OCI-LY7 (cell line): Measurements from ENCODE around the gene AMOTL1.

ENCODE experiments used
- EZH2phosphoT487 ChIP-seq: fragments of 200-600 bp; sonication (generic); IDR thresholded peaks from 2 replicates; pipeline ENCODE4 v1.6.1; 2018; ENCODE audit warnings: low read depth, borderline replicate concordance, mild to moderate bottlenecking, mixed run types, antibody characterized with exemption, low read length, moderate library complexity, mixed read lengths
- TF ChIP-seq, protein P1 (sequence below): fragments of 200-600 bp; sonication (generic); conservative IDR thresholded peaks from 2 replicates; pipeline ENCODE4 v1.5.1; 2014; ENCODE audit warnings: mild to moderate bottlenecking, antibody characterized with exemption, low read length, moderate library complexity, mixed read lengths

DNA sequence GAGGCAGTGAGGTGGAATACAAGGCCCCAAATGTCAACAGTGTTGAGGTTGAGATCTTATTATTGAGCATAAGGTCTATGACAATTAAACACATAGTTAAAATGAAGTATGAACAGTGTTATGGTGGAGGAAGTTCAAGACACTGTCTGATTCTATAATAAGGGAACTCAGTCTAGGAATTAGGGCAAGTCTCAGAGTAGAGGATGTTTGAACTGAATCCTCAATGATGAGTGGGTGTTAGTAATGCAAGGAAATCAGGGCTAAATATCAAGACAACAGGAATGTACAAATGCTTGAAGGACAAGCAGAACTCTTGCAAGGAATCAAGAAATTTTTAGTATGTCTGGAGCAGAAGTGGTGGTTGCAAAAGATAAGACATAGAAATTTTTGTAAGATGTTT is 152.2 kb downstream of the AMOTL1 start:
- TF ChIP-seq, protein P1, sequence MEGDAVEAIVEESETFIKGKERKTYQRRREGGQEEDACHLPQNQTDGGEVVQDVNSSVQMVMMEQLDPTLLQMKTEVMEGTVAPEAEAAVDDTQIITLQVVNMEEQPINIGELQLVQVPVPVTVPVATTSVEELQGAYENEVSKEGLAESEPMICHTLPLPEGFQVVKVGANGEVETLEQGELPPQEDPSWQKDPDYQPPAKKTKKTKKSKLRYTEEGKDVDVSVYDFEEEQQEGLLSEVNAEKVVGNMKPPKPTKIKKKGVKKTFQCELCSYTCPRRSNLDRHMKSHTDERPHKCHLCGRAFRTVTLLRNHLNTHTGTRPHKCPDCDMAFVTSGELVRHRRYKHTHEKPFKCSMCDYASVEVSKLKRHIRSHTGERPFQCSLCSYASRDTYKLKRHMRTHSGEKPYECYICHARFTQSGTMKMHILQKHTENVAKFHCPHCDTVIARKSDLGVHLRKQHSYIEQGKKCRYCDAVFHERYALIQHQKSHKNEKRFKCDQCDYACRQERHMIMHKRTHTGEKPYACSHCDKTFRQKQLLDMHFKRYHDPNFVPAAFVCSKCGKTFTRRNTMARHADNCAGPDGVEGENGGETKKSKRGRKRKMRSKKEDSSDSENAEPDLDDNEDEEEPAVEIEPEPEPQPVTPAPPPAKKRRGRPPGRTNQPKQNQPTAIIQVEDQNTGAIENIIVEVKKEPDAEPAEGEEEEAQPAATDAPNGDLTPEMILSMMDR, result no peak
- TF ChIP-seq EZH2phosphoT487, result no peak
